Epithelial cell of umbilical artery (primary cell): ENCODE data around the gene FAM25C. TPM values are rescaled to one million over a fixed set of nuclear protein-coding genes. Genes with fewer than 3 reads are reported as not detected.

Source experiments
- total RNA-seq: library from RNA; depleted of rRNA; stranded (reverse); fragments of >200 nt; gene quantifications from 2 replicates; pipeline ENCODE4 v1.2.3, GENCODE V29; 2014

FAM25C gene
- not detected in 2 replicates for total RNA-seq

GRCh38 chr10:47999691-48000090 is at the start of gene FAM25C:
Gene FAM25C (minus strand): TSS chr10:47999791. CDS start chr10:47999765, 26 bp downstream.

Other genes starting within 250 kb of the FAM25C start
- gene SYT15B, start 236.2 kb downstream of the FAM25C start, total RNA-seq = not detected in 2 replicates
- gene NPY4R2, start 81.1 kb downstream of the FAM25C start, total RNA-seq = not detected in 2 replicates